ENCODE data around the gene KRTAP16-1. TPM values are rescaled to one million over a fixed set of nuclear protein-coding genes. Genes with fewer than 3 reads are reported as not detected.
"Not testable (repeated sequence)": the region's sequence is repeated elsewhere in the genome, so short reads cannot be mapped to it uniquely, and the experiment has no call there.

The KRTAP16-1 gene
- total RNA-seq, 1 experiment from 2014 or later, result not detected

- Histone ChIP-seq H3K27me3 (replicated peaks; ENCODE audit: insufficient read depth, low read depth, low read length, poor library complexity) (no peaks in the 10 kb centered on the region), H3K36me3 (ENCODE audit: insufficient read depth, low read length, poor library complexity, severe bottlenecking) (no peaks in the 10 kb centered on the region), H3K9me3 (ENCODE audit: low read depth, low read length, poor library complexity, severe bottlenecking) (no peaks in the 10 kb centered on the region), H3K4me3 (ENCODE audit: low read depth, low read length, poor library complexity, severe bottlenecking) (no peak overlapping the region), H3K4me1 (ENCODE audit: insufficient read depth, low read length, poor library complexity, severe bottlenecking) (no peaks in the 10 kb centered on the region), H3K27ac (ENCODE audit: low read depth, low read length, poor library complexity, severe bottlenecking) (no peak overlapping the region)
- no TSS peak for BruUV-seq (replicated peaks)
- POLR2A ChIA-PET (ENCODE audit: low non-redundant PET), result no interaction called here
- no peak for DNase-seq (ENCODE audit: low spot score)
- TF ChIP-seq CTCF (conservative IDR thresholded peaks at IDR 0.05; ENCODE audit: low read depth, low read length), result no peak
- no peak for TF ChIP-seq EZH2 (IDR thresholded peaks at IDR 0.05; ENCODE audit: borderline replicate concordance, low read depth, low read length, poor library complexity, severe bottlenecking)
- CTCF ChIA-PET, result no interaction called here
- intact Hi-C loops (cut with micrococcal nuclease; ENCODE audit: unreplicated experiment), result no loop called here
Measured at GRCh38 chr17:41271858-41272257, 37.3 kb downstream of the KRTAP16-1 start.

GRCh38 chr17:41271323-41271722 is 37.8 kb downstream of the KRTAP16-1 start:
- CTCF ChIA-PET; intact Hi-C loops (cut with micrococcal nuclease; ENCODE audit: unreplicated experiment); H3K27me3 ChIP-seq (replicated peaks; ENCODE audit: insufficient read depth, low read depth, low read length, poor library complexity); H3K9me3 ChIP-seq (ENCODE audit: low read depth, low read length, poor library complexity, severe bottlenecking); BruUV-seq (replicated peaks); H3K36me3 ChIP-seq (ENCODE audit: insufficient read depth, low read length, poor library complexity, severe bottlenecking); H3K27ac ChIP-seq (ENCODE audit: low read depth, low read length, poor library complexity, severe bottlenecking); H3K4me3 ChIP-seq (ENCODE audit: low read depth, low read length, poor library complexity, severe bottlenecking); H3K4me1 ChIP-seq (ENCODE audit: insufficient read depth, low read length, poor library complexity, severe bottlenecking); POLR2A ChIA-PET (ENCODE audit: low non-redundant PET); DNase-seq (ENCODE audit: low spot score): not testable (repeated sequence)

DNA sequence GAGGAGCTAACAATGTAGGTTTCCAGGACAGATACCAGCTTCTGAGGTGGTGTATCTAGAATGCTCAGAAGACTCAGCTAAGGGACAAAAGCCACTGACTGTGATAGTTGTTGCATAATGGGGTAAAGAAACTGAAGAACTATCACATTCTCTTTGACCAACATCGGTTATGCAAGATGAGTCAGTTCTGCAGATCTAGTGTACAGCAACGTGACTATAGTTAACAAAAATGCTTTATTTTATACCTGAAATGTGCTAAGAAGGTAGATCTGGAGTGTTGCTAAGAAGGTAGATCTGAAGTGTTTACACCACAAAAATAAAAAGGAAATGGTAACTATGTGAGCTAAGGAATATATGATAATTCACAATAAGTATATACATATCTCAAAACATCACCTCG is 41.4 kb downstream of the KRTAP16-1 start:
- no peak for DNase-seq (ENCODE audit: low spot score)
- Histone ChIP-seq H3K27ac (ENCODE audit: low read depth, low read length, poor library complexity, severe bottlenecking) (no peak overlapping the region), H3K9me3 (ENCODE audit: low read depth, low read length, poor library complexity, severe bottlenecking) (no peaks in the 10 kb centered on the region), H3K36me3 (ENCODE audit: insufficient read depth, low read length, poor library complexity, severe bottlenecking) (no peaks in the 10 kb centered on the region), H3K4me1 (ENCODE audit: insufficient read depth, low read length, poor library complexity, severe bottlenecking) (no peaks in the 10 kb centered on the region), H3K4me3 (ENCODE audit: low read depth, low read length, poor library complexity, severe bottlenecking) (no peak overlapping the region), H3K27me3 (replicated peaks; ENCODE audit: insufficient read depth, low read depth, low read length, poor library complexity) (no peaks in the 10 kb centered on the region)
- TF ChIP-seq EZH2 (IDR thresholded peaks at IDR 0.05; ENCODE audit: borderline replicate concordance, low read depth, low read length, poor library complexity, severe bottlenecking) (no peak), CTCF (conservative IDR thresholded peaks at IDR 0.05; ENCODE audit: low read depth, low read length) (no peak)
- ChIA-PET CTCF (no interaction called here), POLR2A (ENCODE audit: low non-redundant PET) (no interaction called here)
- intact Hi-C loops (cut with micrococcal nuclease; ENCODE audit: unreplicated experiment), result no loop called here
- BruUV-seq (replicated peaks), result no TSS peak

DNA sequence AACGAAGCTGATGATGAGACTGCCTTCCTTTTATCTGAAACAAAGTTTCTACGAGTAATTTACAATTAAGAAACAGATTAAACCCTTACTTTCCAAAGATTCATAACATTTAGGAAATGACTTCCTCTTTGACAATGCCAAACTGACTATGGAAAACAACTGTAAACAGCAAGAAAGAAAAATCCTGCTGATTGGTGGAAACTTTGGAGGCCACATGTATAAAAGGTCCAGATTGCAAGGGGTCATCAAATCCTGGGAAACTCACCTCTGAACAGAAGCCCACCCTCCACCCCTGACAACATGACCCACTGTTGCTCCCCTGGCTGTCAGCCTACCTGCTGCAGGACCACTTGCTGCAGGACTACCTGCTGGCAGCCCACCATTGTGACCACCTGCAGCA is 44.0 kb downstream of the KRTAP16-1 start, which contains the start of gene KRTAP9-6:
KRTAP9-6 (plus strand) TSS at position 301 of the 400 bp plus-strand sequence; CDS start at position 301, 0 bp downstream.
- intact Hi-C loops (cut with micrococcal nuclease; ENCODE audit: unreplicated experiment), result no loop called here
- no TSS peak for BruUV-seq (replicated peaks)
- Histone ChIP-seq H3K9me3 (ENCODE audit: low read depth, low read length, poor library complexity, severe bottlenecking) (no peaks in the 10 kb centered on the region), H3K4me3 (ENCODE audit: low read depth, low read length, poor library complexity, severe bottlenecking) (no peak within 1 kb of the TSS), H3K27ac (ENCODE audit: low read depth, low read length, poor library complexity, severe bottlenecking) (no peak within 1 kb of the TSS), H3K27me3 (replicated peaks; ENCODE audit: insufficient read depth, low read depth, low read length, poor library complexity) (no peaks in the 10 kb centered on the region), H3K4me1 (ENCODE audit: insufficient read depth, low read length, poor library complexity, severe bottlenecking) (no peaks in the 10 kb centered on the region), H3K36me3 (ENCODE audit: insufficient read depth, low read length, poor library complexity, severe bottlenecking) (no peaks in the 10 kb centered on the region)
- CTCF ChIA-PET, result no interaction called here
- TF ChIP-seq CTCF (conservative IDR thresholded peaks at IDR 0.05; ENCODE audit: low read depth, low read length), result no peak
- TF ChIP-seq EZH2 (IDR thresholded peaks at IDR 0.05; ENCODE audit: borderline replicate concordance, low read depth, low read length, poor library complexity, severe bottlenecking), result no peak
- POLR2A ChIA-PET (ENCODE audit: low non-redundant PET), result no interaction called here
- no peak for DNase-seq (ENCODE audit: low spot score)
